Activated T-cell treated with anti-CD3 and anti-CD28 coated beads, Interleukin-2, amount 50 U/mL, for 72 hours (primary cell): Measurements from ENCODE around the gene HCAR2. TPM values are rescaled to one million over a fixed set of nuclear protein-coding genes. Genes with fewer than 3 reads are reported as not detected.
"Not testable (repeated sequence)": the region's sequence is repeated elsewhere in the genome, so short reads cannot be mapped to it uniquely, and the experiment has no call there.

Experiments
- ATAC-seq, 2 donors: fragments of 150-1000 bp; cut with Tn5 transposase; replicated peaks in 1 of 2; 2 replicates each; pipeline ENCODE4 v1.10.0; 2021; ENCODE audit warnings: moderate library complexity in 2 of 2, mild to moderate bottlenecking in 1 of 2
- DNase-seq, 2 donors: peaks; one replicate each; pipeline ENCODE4 v3.0.0; 2021 to 2022; ENCODE audit warnings: mixed read lengths in 1 of 2
- H3K27ac Mint-ChIP-seq: one replicate; pipeline ENCODE4 v1.8.0; 2022; ENCODE audit warnings: mild to moderate bottlenecking, moderate library complexity, mixed read lengths
- H3K27me3 Mint-ChIP-seq: one replicate; pipeline ENCODE4 v1.8.0; 2022; ENCODE audit warnings: low read depth, mixed read lengths
- H3K36me3 Mint-ChIP-seq, 2 donors: one replicate each; pipeline ENCODE4 v1.8.0; 2022; ENCODE audit warnings: mixed read lengths in 2 of 2, mild to moderate bottlenecking in 1 of 2; ENCODE audit not compliant: insufficient read depth in 2 of 2
- H3K4me1 Mint-ChIP-seq: one replicate; pipeline ENCODE4 v1.8.0; 2022; ENCODE audit warnings: low read depth, mixed read lengths
- H3K4me3 Mint-ChIP-seq, 2 donors: one replicate each; pipeline ENCODE4 v1.8.0; 2022; ENCODE audit warnings: mild to moderate bottlenecking in 2 of 2, mixed read lengths in 2 of 2, moderate library complexity in 2 of 2
- H3K9me3 Mint-ChIP-seq, 2 donors: one replicate each; pipeline ENCODE4 v1.8.0; 2022; ENCODE audit warnings: mixed read lengths in 2 of 2
- total RNA-seq, 2 donors: library from RNA; stranded (reverse); gene quantifications; one replicate each; pipeline ENCODE4 v1.2.3, GENCODE V29; 2022

Gene HCAR2
- total RNA-seq, 2 donors from 2014 or later = not detected

- Mint-ChIP-seq H3K27ac (no peak overlapping the region), H3K4me3 (no peak overlapping the region), H3K4me1 (no peaks in the 10 kb centered on the region), H3K9me3 (peaks cover 0 to 1% of the 10 kb centered on the region in 2 donors), H3K36me3 (no peaks in the 10 kb centered on the region), H3K27me3 (peaks cover 5% of the 10 kb centered on the region)
- ATAC-seq = no peak
- no peak for DNase-seq
Observed at GRCh38 chr12:122672515-122672914, 30.6 kb downstream of the HCAR2 start.

GRCh38 chr12:122669397-122670070 is 33.6 kb downstream of the HCAR2 start:
- Mint-ChIP-seq H3K27ac (no peak overlapping the region), H3K27me3 (peaks cover 5% of the 10 kb centered on the region), H3K36me3 (no peaks in the 10 kb centered on the region), H3K4me1 (no peaks in the 10 kb centered on the region), H3K4me3 (no peak overlapping the region), H3K9me3 (peaks cover 0 to 1% of the 10 kb centered on the region in 2 donors)
- DNase-seq (no peak), ATAC-seq (no peak)

GRCh38 chr12:122668268-122668667 is 34.9 kb downstream of the HCAR2 start:
- no peaks in the 10 kb centered on the region for H3K36me3 Mint-ChIP-seq
- no peak overlapping the region for H3K4me3 Mint-ChIP-seq
- peaks cover 0 to 1% of the 10 kb centered on the region in 2 donors for H3K9me3 Mint-ChIP-seq
- H3K27me3 Mint-ChIP-seq = peaks cover under 1% of the 10 kb centered on the region
- H3K4me1 Mint-ChIP-seq = no peaks in the 10 kb centered on the region
- no peak for DNase-seq
- peak in 1 of 2 donors; percentile 59 for ATAC-seq
- no peak overlapping the region for H3K27ac Mint-ChIP-seq

- ATAC-seq (no peak), DNase-seq (no peak)
- no peaks in the 10 kb centered on the region for H3K36me3 Mint-ChIP-seq
- no peaks in the 10 kb centered on the region for H3K9me3 Mint-ChIP-seq
- no peaks in the 10 kb centered on the region for H3K4me1 Mint-ChIP-seq
- no peaks in the 10 kb centered on the region for H3K27me3 Mint-ChIP-seq
- H3K4me3 Mint-ChIP-seq = no peak overlapping the region
- no peak overlapping the region for H3K27ac Mint-ChIP-seq
Observed at GRCh38 chr12:122665759-122666158, 37.4 kb downstream of the HCAR2 start.

- no peak overlapping the region for H3K27ac Mint-ChIP-seq
- H3K36me3 Mint-ChIP-seq = no peaks in the 10 kb centered on the region
- no peak overlapping the region for H3K4me3 Mint-ChIP-seq
- no peaks in the 10 kb centered on the region for H3K4me1 Mint-ChIP-seq
- DNase-seq (no peak), ATAC-seq (no peak)
- no peaks in the 10 kb centered on the region for H3K27me3 Mint-ChIP-seq
- no peaks in the 10 kb centered on the region for H3K9me3 Mint-ChIP-seq
Observed at GRCh38 chr12:122665349-122665748, 37.8 kb downstream of the HCAR2 start.

- Mint-ChIP-seq H3K4me3 (no peak overlapping the region), H3K27ac (no peak overlapping the region)
- DNase-seq = no peak
Observed at GRCh38 chr12:122661938-122662337, 41.2 kb downstream of the HCAR2 start.

GRCh38 chr12:122661246-122661645 is 41.9 kb downstream of the HCAR2 start:
- no peak for ATAC-seq
- Mint-ChIP-seq H3K4me3 (no peak overlapping the region), H3K36me3 (no peaks in the 10 kb centered on the region), H3K4me1 (no peaks in the 10 kb centered on the region), H3K27ac (no peak overlapping the region), H3K27me3 (no peaks in the 10 kb centered on the region), H3K9me3 (no peaks in the 10 kb centered on the region)
- DNase-seq = no peak

More at GRCh38 chr12:122661938-122662337, 41.2 kb downstream of the HCAR2 start:
- no peaks in the 10 kb centered on the region for H3K4me1 Mint-ChIP-seq
- ATAC-seq = no peak
- H3K27me3 Mint-ChIP-seq = no peaks in the 10 kb centered on the region
- no peaks in the 10 kb centered on the region for H3K9me3 Mint-ChIP-seq
- H3K36me3 Mint-ChIP-seq = no peaks in the 10 kb centered on the region

- ATAC-seq = no peak
- H3K4me3 Mint-ChIP-seq = no peak overlapping the region
- no peak overlapping the region for H3K27ac Mint-ChIP-seq
- DNase-seq = no peak
- no peaks in the 10 kb centered on the region for H3K27me3 Mint-ChIP-seq
- H3K4me1 Mint-ChIP-seq = no peaks in the 10 kb centered on the region
- no peaks in the 10 kb centered on the region for H3K36me3 Mint-ChIP-seq
- no peaks in the 10 kb centered on the region for H3K9me3 Mint-ChIP-seq
Observed at GRCh38 chr12:122659579-122659978, 43.6 kb downstream of the HCAR2 start.

- Mint-ChIP-seq H3K9me3 (no peaks in the 10 kb centered on the region), H3K4me3 (no peak overlapping the region), H3K27ac (no peak overlapping the region), H3K27me3 (no peaks in the 10 kb centered on the region), H3K4me1 (no peaks in the 10 kb centered on the region), H3K36me3 (no peaks in the 10 kb centered on the region)
- no peak for ATAC-seq
- DNase-seq = no peak
Observed at GRCh38 chr12:122656298-122656697, 46.9 kb downstream of the HCAR2 start.

- not testable (repeated sequence) for H3K9me3 Mint-ChIP-seq, H3K4me3 Mint-ChIP-seq, DNase-seq, ATAC-seq, H3K4me1 Mint-ChIP-seq, H3K27me3 Mint-ChIP-seq, H3K36me3 Mint-ChIP-seq, H3K27ac Mint-ChIP-seq
Observed at GRCh38 chr12:122653291-122653690, 49.9 kb downstream of the HCAR2 start.

GRCh38 chr12:122651520-122652224 is 51.5 kb downstream of the HCAR2 start:
- H3K4me1 Mint-ChIP-seq = peaks cover 14% of the 10 kb centered on the region
- H3K27ac Mint-ChIP-seq = no peak overlapping the region
- H3K4me3 Mint-ChIP-seq = no peak overlapping the region
- H3K36me3 Mint-ChIP-seq = no peaks in the 10 kb centered on the region
- H3K27me3 Mint-ChIP-seq = no peaks in the 10 kb centered on the region
- ATAC-seq = no peak
- H3K9me3 Mint-ChIP-seq = no peaks in the 10 kb centered on the region
- DNase-seq = no peak
